Erythroblast (primary cell): ENCODE measurements around the gene NXPE2.

Source experiments
- GATA1 ChIP-seq: IDR thresholded peaks from 2 replicates; pipeline ENCODE4 v1.6.1; 2011; ENCODE audit warnings: low read depth, mild to moderate bottlenecking, control low read depth, low read length, moderate library complexity
- POLR2A ChIP-seq: IDR thresholded peaks from 2 replicates; pipeline ENCODE4 v1.6.1; 2011; ENCODE audit warnings: mild to moderate bottlenecking, low read length

- TF ChIP-seq POLR2A, result no peak
- TF ChIP-seq GATA1, result no peak
Measured at GRCh38 chr11:114664641-114665040, 13.7 kb upstream of the NXPE2 start.
